T47D (cell line): ENCODE data around the gene CHST15.
A peak's percentile ranks its signal among the peaks of the same experiment; 100 is the strongest.

Experiments
- DNase-seq, 2 experiments: peaks; one replicate each; pipeline versions ENCODE4 v3.0.0 to v3.0.0-alpha.2; 2011 to 2012; ENCODE audit warnings: low read depth in 1 of 2, low spot score in 1 of 2
- JUND ChIP-seq: IDR thresholded peaks from 2 replicates; pipeline ENCODE4 v1.6.1; 2012; ENCODE audit warnings: low read depth
- in situ Hi-C: cut with HindIII; loops from 2 replicates; pipeline ENCODE4 v1.10.0; 2016; ENCODE audit warnings: low sequenced_read_pairs, low pct_unique_long_range_greater_than_20kb

Gene CHST15, protein sequence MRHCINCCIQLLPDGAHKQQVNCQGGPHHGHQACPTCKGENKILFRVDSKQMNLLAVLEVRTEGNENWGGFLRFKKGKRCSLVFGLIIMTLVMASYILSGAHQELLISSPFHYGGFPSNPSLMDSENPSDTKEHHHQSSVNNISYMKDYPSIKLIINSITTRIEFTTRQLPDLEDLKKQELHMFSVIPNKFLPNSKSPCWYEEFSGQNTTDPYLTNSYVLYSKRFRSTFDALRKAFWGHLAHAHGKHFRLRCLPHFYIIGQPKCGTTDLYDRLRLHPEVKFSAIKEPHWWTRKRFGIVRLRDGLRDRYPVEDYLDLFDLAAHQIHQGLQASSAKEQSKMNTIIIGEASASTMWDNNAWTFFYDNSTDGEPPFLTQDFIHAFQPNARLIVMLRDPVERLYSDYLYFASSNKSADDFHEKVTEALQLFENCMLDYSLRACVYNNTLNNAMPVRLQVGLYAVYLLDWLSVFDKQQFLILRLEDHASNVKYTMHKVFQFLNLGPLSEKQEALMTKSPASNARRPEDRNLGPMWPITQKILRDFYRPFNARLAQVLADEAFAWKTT

DNA sequence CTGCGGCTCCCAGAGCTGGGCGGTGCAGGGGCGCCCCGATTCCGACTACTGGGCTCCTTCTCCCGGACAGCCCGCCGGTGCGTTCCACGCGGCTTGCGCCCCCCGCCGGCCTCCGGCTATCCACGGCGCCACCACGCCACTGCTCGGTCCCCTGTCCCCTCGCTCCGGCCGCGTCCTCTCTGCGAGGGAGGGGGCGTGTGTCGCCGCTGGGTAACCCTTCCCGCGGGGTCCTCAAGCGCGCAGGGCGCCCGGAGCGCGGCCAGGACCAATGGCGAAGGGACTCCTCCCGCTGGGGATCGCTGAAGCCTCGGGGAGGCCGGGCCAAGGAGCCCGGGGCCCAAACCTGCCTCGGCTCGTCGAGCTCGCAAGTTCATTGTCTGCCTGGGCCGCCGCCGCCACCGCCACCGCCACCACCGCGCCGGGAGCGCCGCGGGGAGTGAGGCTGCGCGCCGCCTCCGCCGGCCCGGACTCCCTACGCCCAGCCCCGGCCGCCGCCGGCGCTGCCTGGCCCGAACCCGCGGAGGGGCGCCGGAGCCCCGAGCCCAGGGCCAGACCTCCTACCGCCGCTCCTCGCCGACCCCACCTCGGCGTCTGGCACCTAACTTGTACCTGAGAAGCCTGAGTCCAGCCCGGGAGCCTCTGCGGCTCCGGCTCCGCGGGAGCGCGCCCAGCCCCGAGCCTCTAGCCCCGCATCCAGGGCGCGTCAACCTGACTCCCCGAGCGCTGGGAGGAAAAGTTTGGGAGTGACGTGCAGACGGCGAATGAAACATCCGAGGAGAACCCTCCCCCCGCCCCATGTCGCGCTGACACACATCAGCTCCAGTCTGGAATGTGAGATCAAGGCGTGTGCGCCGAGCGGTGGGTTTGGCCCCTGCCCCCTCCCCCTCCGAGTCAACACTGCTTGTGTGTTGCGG, at the start of gene CHST15:
CHST15 (minus strand) TSS at position 739 of the 914 bp plus-strand sequence. CDS start 47,386 bp downstream, outside the sequence.
- DNase-seq: peak; percentile 71 to 86
- in situ Hi-C loops: no loop called here
- TF ChIP-seq JUND: no peak

DNA sequence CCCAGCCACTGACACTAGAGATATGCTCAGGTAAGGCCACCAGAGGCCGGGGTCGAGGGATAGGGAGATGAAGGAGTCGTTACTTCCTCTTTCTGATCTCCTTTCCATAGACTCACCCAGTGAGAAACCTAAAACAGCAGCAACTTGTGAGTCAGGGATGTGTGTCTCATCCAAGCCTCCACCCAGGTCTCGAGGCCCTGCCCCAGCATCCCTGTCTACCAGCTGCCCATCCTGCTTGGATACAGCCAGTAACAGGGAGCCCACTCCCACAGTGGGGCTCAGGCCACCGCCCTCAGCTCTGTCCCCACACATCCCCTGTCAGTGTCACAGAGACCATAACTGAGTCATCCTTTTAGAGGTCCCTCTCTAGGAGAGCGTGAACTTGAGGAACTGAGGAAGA, 49.6 kb upstream of the CHST15 start:
- in situ Hi-C loops: no loop called here
- DNase-seq: no peak
- no peak for TF ChIP-seq JUND

DNA sequence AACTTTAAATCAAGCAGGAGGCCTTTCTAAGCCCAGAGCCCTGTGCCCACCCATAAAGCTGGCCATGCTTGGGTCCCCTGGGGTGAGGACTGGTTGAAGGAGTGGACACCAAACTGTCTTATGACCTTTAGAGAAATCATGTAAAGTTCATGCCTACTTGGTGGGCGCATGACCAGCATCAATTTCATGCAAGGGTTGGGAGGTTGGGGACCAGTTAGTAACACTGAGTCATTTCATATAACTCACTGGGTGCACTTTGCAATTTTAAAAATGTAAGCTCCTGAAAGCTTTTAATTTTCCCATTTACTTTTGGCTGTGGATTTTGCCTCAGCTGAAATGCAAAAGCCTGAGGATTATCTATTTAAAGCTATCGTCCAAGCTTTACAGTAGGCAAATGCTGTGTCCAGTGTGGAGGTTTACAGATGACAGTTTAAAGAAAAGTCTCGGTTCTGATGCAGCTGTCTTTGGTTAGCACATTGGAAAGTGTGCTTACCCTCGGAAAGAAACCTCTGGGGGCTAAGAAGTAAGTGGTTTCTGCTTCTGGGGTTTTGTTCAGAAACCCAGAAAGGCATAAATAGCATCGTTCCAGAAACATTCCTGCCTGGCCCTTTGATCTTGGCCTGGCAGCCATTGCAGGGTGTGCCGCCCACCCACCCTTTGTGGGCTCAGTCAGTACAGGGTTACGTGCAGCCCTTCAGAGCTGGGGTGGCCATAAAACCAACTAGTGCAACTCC, 48.8 kb upstream of the CHST15 start:
- DNase-seq: no peak
- no peak for TF ChIP-seq JUND
- in situ Hi-C loops: no loop called here

DNA sequence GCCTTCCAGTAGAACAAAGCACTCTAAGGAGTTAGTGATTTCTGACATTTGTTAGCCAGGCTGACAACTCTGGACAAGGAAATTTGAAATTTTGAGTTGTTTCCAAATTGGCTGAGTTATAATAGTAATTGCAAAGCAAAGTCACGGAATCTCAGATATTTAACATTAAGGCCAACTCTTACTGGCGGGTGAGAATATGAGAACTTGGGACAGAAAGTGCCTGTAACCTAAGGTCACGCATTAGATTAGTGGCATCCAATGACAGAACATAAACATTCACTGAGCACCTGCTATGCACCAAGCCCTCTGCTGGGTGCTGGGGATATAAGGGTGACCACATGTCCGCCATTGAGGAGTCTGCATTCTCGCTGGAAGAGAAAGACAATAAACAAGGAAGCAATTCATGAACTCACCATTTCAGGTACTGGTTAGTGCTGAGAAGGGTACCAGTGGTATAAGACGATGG, 45.5 kb upstream of the CHST15 start:
- no peak for TF ChIP-seq JUND
- in situ Hi-C loops: no loop called here
- no peak for DNase-seq

DNA sequence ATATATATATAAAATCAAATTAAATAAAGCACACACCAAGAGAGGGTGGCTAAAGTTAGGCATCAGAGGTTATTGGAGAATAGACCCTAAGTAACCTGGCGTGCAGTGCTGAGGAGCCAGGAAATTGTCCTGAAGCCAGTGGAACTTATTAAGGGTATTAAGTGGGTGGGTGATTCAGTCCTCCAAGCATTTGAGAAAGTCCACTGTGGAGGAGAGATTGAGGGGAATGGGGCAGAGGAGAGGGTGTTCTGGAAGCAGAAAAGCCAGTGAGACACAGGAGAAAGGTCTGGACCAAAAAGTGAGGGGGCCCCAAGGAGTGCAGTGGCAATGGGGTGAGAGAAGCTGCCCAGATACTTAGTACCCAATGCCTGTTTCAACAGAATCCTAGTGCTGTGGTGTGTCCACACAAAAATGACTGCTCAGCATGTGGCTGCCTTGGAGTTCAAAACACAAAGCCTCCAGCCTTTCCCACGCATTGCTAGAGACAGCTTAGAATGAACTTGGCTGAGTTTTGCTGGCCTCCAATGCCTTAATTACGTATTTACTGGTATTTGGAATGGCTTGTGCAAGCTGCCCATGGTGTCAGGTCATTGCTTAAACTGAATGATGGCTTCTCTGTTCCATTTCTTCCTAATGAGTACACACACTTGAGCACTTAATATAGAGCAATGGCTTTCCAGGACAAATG, 44.9 kb upstream of the CHST15 start:
- in situ Hi-C loops: no loop called here
- no peak for TF ChIP-seq JUND
- DNase-seq: no peak

DNA sequence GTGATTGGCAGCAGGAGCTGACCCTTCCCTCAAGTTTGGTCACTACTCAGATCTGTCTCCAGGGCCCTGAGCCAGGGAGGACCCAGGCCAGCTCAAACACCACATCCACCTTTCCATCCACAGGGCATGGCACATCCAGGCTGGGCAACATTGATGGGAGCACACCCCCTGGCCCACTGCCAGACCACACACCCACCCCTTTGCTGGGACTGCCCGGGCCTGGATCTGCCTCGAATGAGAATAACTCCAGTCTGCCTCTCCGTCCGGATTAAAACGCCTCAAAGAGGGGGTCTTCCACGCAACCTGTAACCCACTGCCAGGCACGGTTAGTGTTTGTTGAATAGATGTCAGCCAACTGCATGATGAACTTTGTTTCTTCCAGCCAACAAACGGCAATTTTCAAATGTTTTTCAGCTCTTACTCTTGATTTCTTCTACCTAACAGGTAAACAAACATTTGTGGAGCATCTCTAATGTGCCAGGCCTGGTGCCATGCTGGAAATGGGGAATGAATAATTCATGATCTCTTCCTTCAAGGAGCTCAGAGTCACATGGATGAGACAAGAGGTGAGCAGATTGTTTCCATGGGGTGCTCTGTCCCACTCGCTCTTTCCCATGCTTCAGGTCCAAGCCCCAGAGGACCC, 41.0 kb upstream of the CHST15 start:
- in situ Hi-C loops: no loop called here
- no peak for TF ChIP-seq JUND
- DNase-seq: no peak

DNA sequence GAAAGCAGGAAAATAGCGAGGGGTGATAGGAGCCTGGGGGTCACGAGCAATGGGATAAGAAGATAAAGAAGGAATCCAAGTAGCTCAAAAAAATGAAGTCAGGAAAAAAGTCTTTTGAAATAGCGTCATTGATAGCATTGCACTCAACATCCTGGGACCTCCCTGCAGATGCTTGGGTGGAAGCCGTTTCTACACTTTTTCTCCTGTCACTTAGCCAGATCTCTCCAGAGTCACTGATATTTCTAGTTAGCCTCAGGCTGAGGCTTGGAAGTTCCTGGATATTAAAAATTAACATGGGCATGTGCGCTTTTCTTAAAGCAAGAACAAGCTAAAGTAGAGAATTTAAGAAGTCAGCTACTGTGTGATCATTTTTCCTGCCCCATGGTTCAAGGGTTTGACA, 39.5 kb upstream of the CHST15 start:
- in situ Hi-C loops: no loop called here
- no peak for TF ChIP-seq JUND
- no peak for DNase-seq

DNA sequence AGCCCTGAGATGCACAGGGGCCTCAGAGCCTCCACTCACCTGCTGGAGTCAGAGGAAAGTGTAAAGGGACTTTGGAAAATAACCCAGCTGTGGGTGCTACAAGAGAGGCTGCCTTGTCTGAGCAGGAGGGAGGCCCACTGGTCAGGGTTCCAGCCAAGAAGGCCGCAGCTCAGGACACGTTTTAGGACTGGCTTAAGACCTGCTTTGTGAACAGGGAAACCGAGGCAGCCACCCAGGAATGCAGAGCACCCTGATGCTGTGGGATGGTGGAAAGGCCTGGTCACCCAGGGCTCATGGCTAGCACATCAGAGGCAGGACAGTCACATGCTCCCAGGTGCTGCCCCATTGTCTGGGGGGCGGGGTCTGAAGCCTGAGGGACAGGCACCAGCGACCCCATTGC, 38.9 kb upstream of the CHST15 start:
- no peak for TF ChIP-seq JUND
- no peak for DNase-seq
- in situ Hi-C loops: no loop called here

DNA sequence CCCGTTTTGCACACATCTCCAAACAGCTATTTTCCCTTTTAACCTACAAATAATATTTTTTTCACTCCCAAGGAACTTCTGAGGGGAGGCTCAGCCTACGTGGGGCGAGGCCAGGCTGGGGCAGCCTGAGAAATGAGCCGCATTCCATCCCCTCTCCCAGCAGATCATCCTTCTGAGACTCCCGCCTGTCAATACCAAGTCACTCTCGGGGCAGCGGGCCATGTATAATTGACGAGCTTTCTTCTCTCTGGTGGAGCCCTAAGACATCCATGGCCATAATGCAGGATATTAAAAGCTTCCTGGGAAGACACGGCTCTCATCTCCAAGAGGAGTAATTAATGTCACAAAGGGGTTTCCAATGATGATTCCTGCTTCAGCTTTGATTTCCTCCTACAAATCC, 37.8 kb upstream of the CHST15 start:
- in situ Hi-C loops: no loop called here
- no peak for DNase-seq
- TF ChIP-seq JUND: no peak

DNA sequence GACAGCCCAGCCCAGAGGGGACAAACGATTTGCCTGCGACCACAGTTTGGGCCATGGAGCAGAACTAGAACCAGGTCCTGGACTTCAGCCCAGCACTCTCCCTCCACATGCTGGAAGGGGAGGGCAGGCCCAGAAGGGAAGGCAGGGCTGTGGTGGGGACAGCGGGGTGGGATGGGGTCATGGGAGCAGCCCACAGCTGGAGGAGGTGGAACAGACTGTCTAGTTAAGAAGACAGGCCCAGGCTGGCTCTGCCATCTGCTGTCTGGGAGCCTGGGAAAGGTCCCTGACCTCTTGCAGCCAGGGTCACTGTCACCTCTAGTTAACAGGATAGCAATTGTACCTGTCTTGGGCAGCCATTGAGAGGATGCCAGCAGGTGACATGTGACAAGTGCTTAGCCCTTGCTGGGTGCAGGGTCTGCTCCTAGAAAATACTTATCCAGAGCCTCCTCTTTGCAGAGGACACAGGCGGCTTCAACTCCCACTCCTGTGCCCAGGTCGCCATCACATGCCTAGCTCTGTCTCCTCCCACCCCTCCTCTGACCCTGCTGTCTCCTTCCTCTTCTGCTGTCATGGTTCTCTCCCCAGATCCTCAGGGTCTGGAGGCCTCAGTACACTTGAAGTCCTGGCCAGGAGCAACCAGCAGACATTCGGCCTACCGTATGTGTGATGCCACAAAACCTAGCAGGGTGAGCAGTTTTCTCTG, 37.0 kb upstream of the CHST15 start:
- no peak for DNase-seq
- TF ChIP-seq JUND: no peak
- in situ Hi-C loops: no loop called here

DNA sequence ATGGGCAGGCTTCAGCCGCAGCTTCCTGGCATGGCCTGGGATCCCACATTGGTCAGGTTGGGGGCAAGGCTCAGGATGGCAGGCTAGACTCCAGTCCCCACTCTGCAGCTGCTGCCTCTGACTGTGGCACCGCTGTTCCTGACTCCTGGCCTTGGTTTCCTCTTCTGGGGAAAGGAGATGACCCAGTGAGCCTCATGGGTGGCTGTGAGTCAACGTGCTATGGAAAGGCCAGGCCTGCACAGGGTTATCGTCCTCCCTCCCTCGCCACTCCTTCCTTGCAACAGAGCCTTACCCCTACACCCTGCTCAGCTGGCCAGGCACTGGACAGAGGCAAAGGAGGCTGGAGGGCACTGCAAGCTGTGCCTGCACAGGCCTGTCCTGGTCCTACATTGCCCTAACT, 36.1 kb upstream of the CHST15 start:
- TF ChIP-seq JUND: no peak
- in situ Hi-C loops: no loop called here
- no peak for DNase-seq
